GM19452 (cell line): ENCODE data around the gene PFKFB2.
"Not testable (repeated sequence)": the region's sequence is repeated elsewhere in the genome, so short reads cannot be mapped to it uniquely, and the experiment has no call there.

Experiments used
- ATAC-seq: cut with Tn5 transposase; IDR thresholded peaks from one replicate; pipeline ENCODE4 v1.9.1; 2021; ENCODE audit not compliant: unreplicated experiment

Gene PFKFB2

DNA sequence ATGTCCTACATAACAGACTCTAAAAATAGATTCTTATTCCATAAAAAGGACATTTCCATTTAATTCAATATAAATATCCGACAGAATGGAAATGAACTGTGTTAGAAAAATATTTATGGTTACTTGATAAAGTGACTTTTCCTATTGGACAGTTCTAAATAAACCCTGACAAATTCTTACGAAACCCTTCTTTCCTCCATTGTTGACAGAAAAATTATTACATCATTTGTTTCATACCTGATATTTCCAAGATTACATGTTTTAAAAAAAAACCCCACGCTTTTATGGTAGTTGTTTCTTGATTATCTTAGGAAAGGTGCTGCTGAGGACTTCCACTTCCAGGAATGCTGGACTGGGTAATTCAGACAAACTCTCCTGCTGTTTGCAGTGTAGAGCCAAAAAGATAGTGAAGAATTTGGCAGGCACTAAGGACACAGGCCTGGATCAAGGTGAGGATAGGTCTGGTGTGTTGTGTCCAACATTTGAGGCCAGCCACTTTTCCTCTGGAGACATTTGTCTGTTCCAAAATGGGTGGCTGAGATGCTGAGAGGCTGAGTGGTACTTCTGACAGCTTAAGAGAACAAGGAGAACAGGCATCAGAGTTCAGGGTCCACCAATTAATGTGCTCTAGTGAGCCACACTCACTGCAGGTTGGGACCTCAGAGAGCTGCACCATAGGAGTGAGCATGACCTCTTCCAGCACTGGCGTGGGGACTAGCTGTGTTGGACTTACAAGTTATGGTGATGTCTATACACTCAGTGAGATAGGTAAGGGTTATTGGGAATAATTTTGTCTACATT, 13.5 kb upstream of the PFKFB2 start:
- ATAC-seq, result no peak

DNA sequence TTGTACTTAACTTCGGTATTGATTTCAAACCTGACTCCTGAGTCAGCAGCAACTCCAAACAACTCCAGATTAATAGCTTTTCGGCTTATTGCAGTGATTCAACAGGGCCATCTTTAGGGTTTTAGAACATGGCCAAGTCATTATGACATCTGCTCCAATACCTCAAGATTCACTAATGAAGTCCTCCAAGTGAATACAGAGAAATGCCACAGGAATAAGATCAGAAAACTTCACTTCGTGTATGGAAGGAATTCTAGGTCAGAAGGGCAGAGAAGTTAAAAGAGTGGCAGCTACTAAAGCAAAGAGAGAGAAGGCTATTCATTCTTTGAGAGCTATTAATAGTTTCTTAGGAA, 12.9 kb upstream of the PFKFB2 start:
- ATAC-seq, result no peak

DNA sequence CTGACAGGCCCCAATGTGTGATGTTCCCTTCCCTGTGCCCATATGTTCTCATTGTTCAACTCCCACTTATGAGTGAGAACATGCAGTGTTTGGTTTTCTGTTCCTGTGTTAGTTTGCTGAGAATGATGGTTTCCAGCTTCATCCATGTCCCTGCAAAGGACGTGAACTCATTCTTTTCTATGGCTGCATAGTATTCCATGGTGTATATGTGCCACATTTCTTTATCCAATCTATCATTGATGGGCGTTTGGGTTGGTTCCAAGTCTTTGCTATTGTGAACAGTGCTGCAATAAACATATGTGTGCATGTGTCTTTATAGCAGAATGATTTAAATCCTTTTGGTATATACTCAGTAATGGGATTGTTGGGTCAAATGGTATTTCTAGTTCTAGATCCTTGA, 11.7 kb upstream of the PFKFB2 start:
- ATAC-seq, result not testable (repeated sequence)

DNA sequence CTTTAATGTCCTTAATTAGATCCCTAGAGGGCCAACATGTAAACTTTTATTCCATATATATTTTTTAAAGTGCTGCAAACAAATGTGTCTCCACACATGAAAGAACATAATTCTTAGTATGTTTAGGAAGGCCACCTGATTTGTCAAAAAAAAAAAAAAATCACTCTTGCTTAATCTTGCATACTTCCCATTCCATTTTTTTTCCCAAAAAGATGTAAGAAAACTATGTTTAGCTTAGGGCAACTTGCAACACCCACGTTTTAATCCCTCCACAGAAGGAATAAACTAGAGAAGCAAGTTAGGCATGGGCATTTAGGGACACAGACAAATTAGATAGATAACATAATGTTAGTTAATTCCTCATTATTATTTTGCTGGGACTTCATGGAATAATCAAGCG, 7.6 kb upstream of the PFKFB2 start:
- ATAC-seq, result no peak

DNA sequence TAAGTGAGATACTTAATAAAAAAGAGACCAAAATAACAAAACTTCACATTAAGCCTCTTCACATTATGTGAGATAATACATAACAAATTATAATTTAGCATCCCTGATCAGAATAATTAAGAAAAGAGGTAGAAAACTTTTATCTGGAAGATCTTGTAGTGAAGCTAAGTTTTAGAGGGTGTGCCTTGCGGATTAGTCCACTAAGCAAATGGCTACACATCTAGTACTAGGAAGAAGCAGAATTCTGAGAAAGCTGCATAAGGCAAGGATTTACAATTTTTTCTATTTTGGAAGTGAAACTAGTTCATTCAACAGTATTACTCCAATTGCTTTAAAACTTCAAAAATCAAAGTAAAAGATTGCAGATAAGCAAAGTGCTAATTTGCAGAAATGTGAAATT, 5.6 kb upstream of the PFKFB2 start:
- ATAC-seq, result no peak

DNA sequence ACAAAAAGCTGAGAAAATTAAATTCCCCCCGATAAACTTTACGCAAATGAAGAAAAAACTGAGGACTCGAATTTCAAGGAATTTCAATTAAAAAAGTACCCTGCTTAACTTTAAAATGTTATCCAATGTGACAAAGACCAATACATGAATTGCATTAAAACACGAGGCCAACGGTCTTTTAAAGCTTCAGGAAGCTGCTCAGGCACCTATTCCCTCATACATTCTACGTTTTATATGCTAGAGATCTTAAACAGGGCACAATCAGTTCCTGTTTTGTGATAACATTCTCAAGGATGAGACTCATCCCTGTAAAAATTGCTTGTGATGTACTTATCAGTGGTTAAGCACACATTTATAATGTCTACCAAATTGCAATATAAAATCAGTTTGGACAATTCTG, 5.0 kb upstream of the PFKFB2 start:
- no peak for ATAC-seq

DNA sequence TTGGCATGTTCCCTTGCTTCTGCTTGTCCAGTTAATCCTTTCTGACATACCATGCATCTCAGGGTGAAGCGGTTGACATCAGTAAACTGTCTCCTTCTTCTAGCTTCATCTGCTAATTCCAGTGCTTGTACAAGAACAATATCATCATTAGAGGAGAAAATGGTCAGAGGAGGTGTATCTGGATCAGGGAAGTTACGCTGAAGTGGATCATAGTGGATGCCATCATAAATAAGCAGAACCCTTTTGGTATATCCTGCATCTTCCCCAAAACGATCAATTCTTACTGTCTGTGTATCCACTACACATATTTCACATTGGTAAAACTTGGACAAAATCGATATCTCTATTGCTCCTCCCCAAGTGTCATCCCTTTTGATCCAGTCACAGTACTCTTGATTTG, 4.0 kb upstream of the PFKFB2 start:
- no peak for ATAC-seq

DNA sequence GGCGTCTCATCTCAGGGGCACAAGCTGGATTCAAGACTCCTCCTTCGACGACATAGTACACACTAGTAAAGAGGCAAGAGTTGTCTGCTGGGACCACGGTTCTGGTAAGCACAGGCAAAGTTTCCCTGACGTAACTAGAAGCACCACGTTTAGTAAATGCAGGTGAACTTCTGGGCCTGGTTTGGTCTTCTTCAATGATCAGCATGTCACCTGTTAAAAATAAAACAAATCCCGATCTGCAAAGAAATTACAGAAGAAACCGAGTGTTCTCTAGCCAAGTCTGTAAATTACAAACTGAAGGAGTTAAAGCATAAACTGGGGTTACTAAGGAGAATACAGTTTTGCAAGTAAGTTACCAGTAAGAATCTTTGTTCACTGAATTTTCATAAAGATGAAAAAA, 3.6 kb upstream of the PFKFB2 start:
- ATAC-seq, result no peak

DNA sequence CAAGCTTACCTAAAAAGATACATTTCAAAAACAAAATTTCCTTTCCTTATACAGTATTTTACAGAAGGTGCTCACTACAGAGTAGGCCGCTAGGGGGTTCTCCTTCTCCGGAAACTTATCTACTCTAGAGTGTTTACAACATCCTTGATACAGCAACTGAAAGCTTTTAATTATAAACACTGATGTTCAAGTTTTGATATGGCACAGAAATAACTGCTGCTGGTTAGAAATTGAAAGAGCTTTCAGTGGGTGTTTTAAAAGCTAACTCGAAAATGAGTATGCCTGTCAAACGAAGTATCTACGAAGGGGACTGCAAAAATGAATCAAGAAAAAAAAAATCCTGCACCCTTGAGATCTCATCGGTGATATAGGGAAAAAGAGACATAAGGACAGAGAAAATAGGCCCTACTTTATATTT, 3.1 kb upstream of the PFKFB2 start:
- no peak for ATAC-seq

DNA sequence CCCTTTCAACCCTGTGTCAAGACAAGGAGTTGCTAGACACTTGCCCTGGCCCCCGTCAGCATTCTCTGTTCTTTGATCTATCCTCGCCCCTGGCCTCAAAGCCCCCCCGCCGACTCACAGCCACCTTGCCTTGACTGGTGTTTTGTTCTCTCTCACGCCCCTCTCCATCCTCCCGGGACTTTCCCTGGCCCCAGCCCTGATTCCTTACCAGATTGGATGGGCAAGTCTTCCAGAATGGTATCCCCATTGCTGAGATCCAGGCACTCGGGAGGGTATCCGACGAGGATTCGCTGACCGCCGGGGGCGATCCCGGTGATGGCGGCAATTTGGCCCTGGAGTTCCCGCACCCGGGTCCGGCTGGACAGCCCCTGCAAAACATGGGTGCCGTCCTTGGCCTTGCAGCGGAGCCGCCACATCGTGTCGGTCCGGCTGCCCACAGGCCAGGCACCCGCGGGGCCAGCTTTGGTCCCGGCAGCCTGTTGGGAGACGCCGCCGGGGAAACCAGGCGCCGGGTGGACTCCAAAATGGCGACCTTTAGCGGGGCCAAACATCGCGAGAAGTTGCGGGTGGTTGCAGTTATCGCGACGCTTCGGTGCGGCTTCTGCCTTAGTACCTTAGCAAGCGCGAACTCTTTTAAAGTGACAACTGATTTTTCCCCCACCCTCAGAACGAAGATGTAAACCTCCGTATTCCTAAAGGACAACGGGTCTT, 2.4 kb upstream of the PFKFB2 start:
- peak; percentile 63 for ATAC-seq

DNA sequence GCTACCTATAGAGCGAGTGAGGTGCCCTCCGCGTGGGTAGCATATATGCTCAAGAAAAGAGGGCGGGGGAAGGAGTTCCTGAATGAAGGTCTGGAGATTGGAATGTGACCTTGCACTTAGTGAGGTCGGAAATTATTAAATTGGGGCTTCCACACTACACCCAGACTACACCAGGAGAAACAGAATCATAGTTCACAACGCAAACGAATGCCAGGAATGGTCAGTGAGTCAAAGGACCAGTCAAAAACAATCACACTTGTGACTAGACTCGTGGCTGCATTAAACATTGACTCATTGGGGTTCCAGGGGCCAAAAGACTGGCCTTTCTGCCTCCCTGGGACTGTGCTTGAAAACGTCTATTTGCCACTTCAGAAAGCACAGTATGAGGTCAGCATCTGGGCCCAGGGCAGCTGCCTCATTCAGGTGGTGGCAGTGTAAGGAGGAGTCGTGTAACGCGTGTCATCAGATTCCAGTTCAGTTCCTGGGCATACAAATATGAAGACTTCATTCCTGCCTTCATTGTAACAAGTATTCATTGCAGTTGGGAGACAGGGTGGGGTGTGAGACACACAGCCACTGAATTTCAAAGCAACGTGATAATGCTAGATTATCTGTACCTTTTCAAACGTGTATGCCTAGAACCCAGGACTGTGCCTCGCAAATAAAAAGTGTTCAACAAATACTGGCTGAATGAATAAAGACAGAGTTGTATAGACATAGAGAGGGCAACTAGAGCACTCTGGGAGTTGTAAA, 1.7 kb upstream of the PFKFB2 start, which contains the start of gene YOD1:
Gene YOD1 (minus strand): TSS at position 18 of the 753 bp plus-strand sequence. CDS start 178 bp downstream, outside the sequence.
- ATAC-seq, result no peak

DNA sequence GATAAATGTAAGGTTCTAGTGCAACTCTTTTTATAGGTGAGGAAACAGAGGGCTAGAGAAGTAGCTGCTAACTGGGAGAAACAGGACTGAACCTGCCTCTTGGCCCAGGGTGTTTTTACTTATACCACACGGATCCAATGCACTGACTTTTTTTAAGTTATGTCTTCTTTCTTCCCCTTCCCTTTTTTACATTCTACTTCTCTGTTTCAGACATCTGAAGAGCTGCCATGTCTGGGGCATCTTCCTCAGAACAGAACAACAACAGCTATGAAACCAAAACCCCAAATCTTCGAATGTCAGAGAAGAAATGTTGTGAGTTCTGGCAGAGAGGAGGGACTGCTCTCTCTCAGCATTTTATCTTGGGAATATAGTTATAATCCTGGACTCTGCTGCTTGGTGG, 1.4 kb downstream of the PFKFB2 start:
- no peak for ATAC-seq

DNA sequence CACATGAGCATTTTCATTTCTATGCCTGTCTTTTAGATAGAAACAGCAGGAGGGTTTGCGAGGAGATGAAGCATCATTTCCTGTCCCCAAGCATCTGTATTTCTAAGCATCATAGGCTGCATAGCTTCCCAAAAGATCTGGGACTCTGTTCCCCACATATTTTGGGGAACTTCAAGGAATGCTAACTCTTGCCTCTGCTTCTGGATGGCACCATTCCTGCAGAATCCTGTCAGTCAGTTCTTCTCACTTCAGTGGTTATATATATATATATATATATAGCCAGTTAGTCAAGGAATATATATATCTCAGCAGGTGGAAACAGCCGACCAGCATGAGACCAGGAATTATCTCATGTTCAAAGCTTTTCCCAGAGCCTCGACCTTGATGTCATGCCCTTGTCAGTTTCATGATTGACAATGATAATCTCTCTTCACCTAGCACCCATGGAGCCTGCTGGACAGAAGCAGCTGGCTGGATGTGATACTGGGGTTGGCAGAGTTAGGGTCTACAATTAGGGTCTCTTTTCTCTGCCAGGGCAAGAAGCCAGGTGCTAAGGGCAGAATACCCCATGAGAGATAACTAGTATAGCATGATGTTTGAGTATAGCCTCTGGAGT, 2.4 kb downstream of the PFKFB2 start:
- no peak for ATAC-seq

DNA sequence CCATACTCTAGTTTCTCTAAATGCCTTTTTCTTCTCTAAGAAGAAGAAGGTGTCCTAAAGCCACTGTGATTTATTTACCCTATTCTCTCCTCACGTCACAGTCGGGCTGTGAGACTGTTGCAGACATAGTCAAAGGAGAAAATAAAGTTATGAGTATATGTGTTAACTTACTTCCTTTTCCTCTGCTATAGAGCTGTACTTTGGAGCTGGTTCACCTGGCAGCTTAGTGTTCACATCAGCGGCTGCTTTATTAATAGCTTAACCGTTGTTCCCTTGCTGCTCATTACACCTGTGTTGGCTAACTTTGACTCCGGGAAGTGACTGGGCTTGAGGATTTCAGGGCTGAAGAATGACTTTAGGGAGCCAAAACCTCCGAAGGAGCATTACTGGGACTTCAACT, 3.6 kb downstream of the PFKFB2 start:
- no peak for ATAC-seq

DNA sequence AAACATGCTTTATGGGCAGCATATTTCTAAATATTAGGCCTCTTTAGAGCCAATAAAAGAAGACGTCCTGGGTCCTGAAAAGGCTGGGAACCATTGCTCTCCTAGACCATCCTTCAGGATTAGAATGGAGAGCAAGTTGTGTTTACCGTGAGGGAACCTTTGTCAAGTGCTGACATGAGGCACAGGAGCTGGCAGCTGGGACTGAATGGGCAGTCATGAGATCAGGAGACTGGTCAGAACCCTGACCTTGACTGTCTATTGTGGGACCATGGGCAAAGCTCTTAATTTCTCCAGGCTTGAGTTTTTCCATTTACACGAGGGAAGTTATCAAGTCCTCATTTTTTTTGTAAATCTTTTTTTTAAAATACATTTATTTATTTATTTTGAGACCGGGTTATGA, 5.2 kb downstream of the PFKFB2 start:
- ATAC-seq, result no peak

DNA sequence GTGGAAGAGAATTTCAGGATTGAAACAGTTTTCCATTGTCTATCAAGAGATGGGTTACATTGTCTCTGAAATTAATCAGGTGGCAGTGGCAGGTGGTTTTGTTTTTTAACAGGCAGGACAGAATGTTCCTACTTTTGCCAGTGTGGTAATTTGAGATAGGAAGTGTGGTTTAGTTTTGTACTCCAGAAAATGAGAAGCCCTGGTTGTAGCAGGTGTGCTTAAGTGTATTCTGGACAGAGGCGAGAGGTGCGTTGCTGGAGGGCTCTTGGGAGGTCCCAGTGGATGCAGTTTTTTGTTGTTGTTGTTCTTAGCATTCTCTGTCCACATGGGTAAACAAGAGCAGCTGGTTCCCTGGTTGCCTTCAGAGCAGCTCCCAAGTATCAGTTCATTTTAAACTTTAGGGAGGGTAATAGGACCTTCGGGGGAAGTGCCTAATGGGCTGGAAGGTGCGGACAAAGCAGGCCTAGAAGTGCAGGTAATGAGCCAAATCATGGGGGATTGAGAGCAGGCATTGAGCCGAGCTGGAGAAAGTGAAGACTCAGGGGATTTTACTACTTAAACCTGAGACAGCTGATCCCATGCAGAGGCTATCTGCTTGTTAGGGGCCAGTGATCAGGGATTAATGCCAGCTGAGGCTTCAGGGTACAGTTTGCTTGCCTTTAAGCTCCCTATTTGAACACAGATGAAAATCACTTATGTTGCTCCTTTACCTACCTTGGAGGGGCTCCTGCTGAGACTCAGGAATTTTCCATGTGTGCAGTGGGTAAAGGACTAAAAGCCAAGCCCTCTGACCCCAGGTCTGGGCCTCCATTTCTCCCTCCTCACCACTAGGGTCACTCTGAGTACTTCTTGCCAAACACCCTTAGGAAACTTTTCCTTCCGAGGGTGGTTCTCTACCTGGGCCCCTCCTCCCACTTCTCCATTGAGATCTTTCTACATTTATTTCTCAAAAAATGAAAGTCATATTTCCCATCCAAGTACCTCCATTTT, 6.1 kb downstream of the PFKFB2 start:
- ATAC-seq, result no peak

DNA sequence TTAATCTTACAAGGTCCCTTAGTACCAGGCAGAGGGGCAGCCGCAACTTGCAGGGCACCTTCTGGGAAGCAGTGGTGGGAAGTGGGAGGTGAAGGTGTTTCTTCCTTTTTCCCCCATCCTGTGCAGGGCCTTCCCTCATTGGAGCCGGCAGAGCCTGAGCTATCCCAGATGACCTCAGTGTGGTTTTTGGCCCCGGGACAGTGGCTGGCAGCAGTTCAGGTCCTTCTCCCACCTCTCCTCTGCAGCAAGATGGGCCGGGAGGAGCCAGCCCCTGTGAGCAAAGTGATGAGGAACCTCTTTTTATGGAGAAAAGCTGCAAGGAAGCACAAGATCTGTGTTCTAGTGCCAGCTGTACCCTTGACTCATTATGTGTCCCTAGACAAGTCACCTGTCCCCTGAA, 6.8 kb downstream of the PFKFB2 start:
- ATAC-seq, result no peak

DNA sequence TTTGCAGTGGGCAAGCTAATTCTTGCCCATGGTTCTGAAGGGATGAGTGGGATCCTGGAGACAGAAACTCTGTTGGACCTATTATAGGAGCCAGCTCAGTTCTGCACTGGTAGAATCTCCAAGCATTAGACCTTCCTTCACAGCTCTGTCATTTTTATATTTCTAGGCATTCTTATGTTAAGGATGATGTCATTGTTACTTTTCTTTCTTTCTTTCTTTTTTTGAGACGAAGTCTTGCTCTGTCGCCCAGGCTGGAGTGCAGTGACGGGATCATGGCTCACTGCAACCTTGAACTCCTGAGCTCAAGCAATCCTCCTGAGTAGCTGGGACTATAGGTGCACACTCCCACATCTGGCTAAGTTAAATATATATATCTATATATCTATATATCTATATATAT, 7.5 kb downstream of the PFKFB2 start:
- ATAC-seq, result no peak

DNA sequence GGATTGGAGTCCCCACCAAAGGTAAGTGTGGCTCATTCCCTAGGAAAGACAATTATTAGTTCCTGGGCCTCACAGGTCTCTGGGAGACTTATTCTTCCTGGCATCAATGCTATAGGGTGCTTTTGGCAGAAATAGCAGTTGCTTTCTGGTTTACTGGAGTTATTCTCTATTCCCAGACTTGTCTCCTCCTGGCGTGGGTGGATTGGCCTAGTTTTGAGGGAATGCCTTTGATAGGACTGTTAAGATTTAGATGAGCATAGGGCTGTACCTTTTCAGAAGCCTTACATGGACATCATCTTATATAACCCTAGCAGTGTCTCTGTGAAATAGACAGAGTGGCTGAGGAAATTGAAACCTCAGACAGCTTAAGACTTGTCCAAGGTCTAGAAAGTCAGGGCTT, 9.0 kb downstream of the PFKFB2 start:
- ATAC-seq, result no peak

DNA sequence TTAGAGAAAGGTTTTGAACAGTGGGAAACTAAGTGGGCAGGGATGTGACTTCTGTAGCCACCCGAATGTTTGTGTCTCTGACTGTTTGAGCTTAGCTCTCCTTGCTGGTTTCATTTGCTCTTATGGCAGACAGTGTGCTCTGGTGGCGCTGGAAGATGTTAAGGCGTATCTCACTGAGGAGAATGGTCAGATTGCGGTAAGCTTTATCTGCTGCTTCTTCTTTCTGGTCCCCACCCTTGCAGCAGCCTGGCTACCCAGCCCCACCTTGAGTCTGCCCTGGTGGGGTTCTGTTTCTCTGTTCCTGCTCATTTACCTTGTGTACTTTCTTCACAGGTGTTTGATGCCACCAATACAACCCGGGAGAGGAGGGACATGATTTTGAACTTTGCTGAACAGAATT, 9.9 kb downstream of the PFKFB2 start:
- ATAC-seq, result no peak
